Measurements from ENCODE around the gene TRMT11. TPM values are rescaled to one million over a fixed set of nuclear protein-coding genes. Genes with fewer than 3 reads are reported as not detected.

Gene TRMT11
- total and polyA plus RNA-seq, 2 of the 8 experiments (the other 6 are each of a cell fraction or from before 2014, with no cell fraction given), result 19.7 to 32.4 TPM

- Histone ChIP-seq H2BK5ac (ENCODE audit: low read depth, low read length) (no peak overlapping the region), H3K4ac (replicated peaks; ENCODE audit: insufficient read length, low read depth, low read length) (no peak overlapping the region), H3K18ac (ENCODE audit: extremely low read depth, low read length) (no peak overlapping the region), H2BK15ac (ENCODE audit: low read length) (no peak overlapping the region), H3K9me3 (ENCODE audit: insufficient read depth in 2 of 2, low read depth in 1 of 2, low read length in 1 of 2) (no peaks in the 10 kb centered on the region), H3K27me3 (replicated peaks in 1 of 4; ENCODE audit: control insufficient read depth in 3 of 4, extremely low read depth in 1 of 4, insufficient read depth in 3 of 4, low read length in 3 of 4) (no peaks in the 10 kb centered on the region), H3K23me2 (ENCODE audit: low read depth, low read length) (no peaks in the 10 kb centered on the region), H3K79me2 (ENCODE audit: control insufficient read depth in 1 of 2, insufficient read depth in 2 of 2, low read length in 2 of 2) (no peaks in the 10 kb centered on the region), H3K36me3 (ENCODE audit: control insufficient read depth in 2 of 4, insufficient read depth in 4 of 4, low read length in 3 of 4) (peaks cover 0 to 10% (median under 1%) of the 10 kb centered on the region in 4 experiments; a peak in 4 of 8 replicates), H2AFZ (ENCODE audit: low read length) (no peak overlapping the region), H4K5ac (ENCODE audit: insufficient read length, low read depth, low read length) (no peak overlapping the region), H2BK12ac (ENCODE audit: low read depth, low read length) (no peak overlapping the region), H2AK5ac (ENCODE audit: low read depth, low read length) (no peak overlapping the region), H3K79me1 (ENCODE audit: low read depth, low read length) (no peaks in the 10 kb centered on the region), H2BK20ac (ENCODE audit: low read length) (no peak overlapping the region), H3K14ac (ENCODE audit: insufficient read length) (no peak overlapping the region), H3K23ac (ENCODE audit: insufficient read length) (no peak overlapping the region), H2BK120ac (replicated peaks; ENCODE audit: low read depth, low read length) (no peak overlapping the region), H3K27ac (ENCODE audit: low read depth, low read length) (no peak overlapping the region), H3K9ac (replicated peaks in 1 of 4; ENCODE audit: extremely low read depth in 1 of 4, low read depth in 3 of 4, low read length in 3 of 4) (no peak overlapping the region), H4K8ac (ENCODE audit: extremely low read depth, insufficient read depth, low read length) (no peak overlapping the region), H3K56ac (replicated peaks; ENCODE audit: insufficient read length, low read depth, low read length) (no peak overlapping the region), H4K20me1 (replicated peaks in 1 of 2; ENCODE audit: control insufficient read depth in 1 of 2, insufficient read depth in 2 of 2, low read length in 2 of 2) (no peaks in the 10 kb centered on the region), H3K4me2 (ENCODE audit: insufficient read depth in 1 of 2, low read depth in 2 of 2, low read length in 2 of 2) (no peak overlapping the region), H3K4me3 (ENCODE audit: extremely low read depth in 1 of 4, insufficient read depth in 2 of 4, low read depth in 3 of 4, low read length in 4 of 4) (no peak overlapping the region), H4K91ac (replicated peaks; ENCODE audit: insufficient read length, low read length) (no peak overlapping the region), H3K4me1 (replicated peaks in 1 of 4; ENCODE audit: control insufficient read depth in 3 of 4, insufficient read depth in 4 of 4, low read length in 3 of 4) (peaks cover 0 to 6% (median 0%) of the 10 kb centered on the region in 4 experiments; a peak in 1 of 7 replicates)
- TF ChIP-seq SUZ12 (IDR thresholded peaks at IDR 0.05; ENCODE audit: low read length), result no peak
- 95% methylated on average over 1 of the region's 1 CpG; no CpG with 5 or more reads in 1 of the 2 experiments for WGBS, 2 experiments (ENCODE audit: extremely low coverage in 1 of 2, insufficient coverage in 1 of 2, insufficient read length in 1 of 2, insufficient replicate concordance in 2 of 2, low coverage in 1 of 2, low lambda C conversion rate in 2 of 2, missing lambda C conversion rate in 1 of 2)
- FAIRE-seq, result no peak
- ChIA-PET CTCF (ENCODE audit: partially characterized antibody) (interaction anchor here (0.6 to 2.7 kb wide), 7 partner anchors 10 to 611 kb away, joined by 3 to 10 read pairs (median 3); no protein-coding TSS in a partner anchor), POLR2A (ENCODE audit: partially characterized antibody) (interaction anchor here (1.3 kb wide), 1 partner anchor 9 kb away, joined by 8 read pairs; no protein-coding TSS in a partner anchor)
- no peak for DNase-seq (ENCODE audit: low read depth in 1 of 2, low spot score in 2 of 2)
Measured at GRCh38 chr6:126052485-126052884, 66.1 kb downstream of the TRMT11 start.
